ENCODE measurements around the gene BTNL2.

Gene BTNL2

GRCh38 chr6:32445321-32445854 is 38.4 kb upstream of the BTNL2 start:
- Histone ChIP-seq H3K4me3 (ENCODE audit: low read length, poor library complexity, severe bottlenecking) (no peak overlapping the region), H3K79me2 (ENCODE audit: insufficient read depth, low read length) (no peaks in the 10 kb centered on the region), H3K9me2 (replicated peaks; ENCODE audit: low read depth, low read length) (no peaks in the 10 kb centered on the region), H2AFZ (ENCODE audit: low read length) (no peak overlapping the region), H4K20me1 (ENCODE audit: insufficient read depth, low read length, poor library complexity, severe bottlenecking) (no peaks in the 10 kb centered on the region), H3K27me3 (ENCODE audit: insufficient read depth, low read length, poor library complexity, severe bottlenecking) (no peaks in the 10 kb centered on the region), H3K9me3 (ENCODE audit: insufficient read depth, low read depth, low read length) (no peaks in the 10 kb centered on the region), H3F3A (ENCODE audit: low read depth) (no peaks in the 10 kb centered on the region), H3K36me3 (ENCODE audit: insufficient read depth, low read length) (no peaks in the 10 kb centered on the region), H3K4me2 (ENCODE audit: low read depth, low read length, poor library complexity, severe bottlenecking) (no peak overlapping the region), H3K9ac (ENCODE audit: low read depth, low read length, poor library complexity, severe bottlenecking) (no peak overlapping the region), H3K4me1 (ENCODE audit: insufficient read depth, low read length, poor library complexity, severe bottlenecking) (no peaks in the 10 kb centered on the region)
- TF ChIP-seq, protein P1, sequence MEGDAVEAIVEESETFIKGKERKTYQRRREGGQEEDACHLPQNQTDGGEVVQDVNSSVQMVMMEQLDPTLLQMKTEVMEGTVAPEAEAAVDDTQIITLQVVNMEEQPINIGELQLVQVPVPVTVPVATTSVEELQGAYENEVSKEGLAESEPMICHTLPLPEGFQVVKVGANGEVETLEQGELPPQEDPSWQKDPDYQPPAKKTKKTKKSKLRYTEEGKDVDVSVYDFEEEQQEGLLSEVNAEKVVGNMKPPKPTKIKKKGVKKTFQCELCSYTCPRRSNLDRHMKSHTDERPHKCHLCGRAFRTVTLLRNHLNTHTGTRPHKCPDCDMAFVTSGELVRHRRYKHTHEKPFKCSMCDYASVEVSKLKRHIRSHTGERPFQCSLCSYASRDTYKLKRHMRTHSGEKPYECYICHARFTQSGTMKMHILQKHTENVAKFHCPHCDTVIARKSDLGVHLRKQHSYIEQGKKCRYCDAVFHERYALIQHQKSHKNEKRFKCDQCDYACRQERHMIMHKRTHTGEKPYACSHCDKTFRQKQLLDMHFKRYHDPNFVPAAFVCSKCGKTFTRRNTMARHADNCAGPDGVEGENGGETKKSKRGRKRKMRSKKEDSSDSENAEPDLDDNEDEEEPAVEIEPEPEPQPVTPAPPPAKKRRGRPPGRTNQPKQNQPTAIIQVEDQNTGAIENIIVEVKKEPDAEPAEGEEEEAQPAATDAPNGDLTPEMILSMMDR (conservative IDR thresholded peaks at IDR 0.05; ENCODE audit: low read length), result no peak
- TF ChIP-seq EZH2phosphoT487 (IDR thresholded peaks at IDR 0.05; ENCODE audit: borderline replicate concordance), result no peak

DNA sequence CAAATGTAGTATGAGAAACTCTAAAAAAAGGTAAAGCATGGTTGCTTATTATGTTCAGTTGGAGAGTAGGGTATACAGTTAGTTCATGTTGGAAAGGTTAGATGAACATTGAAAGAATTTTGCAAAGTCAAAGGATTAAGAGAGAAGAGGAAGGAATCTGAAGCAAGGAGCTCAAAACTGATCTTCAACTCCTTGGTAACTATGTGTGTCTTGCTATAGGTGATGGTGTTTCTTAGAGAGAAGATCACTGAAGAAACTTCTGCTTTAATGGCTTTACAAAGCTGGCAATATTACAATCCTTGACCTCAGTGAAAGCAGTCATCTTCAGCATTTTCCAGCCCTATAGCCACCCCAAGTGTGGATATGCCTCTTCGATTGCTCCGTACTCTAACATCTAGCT is 37.5 kb upstream of the BTNL2 start:
- Histone ChIP-seq H3K4me2 (ENCODE audit: low read depth, low read length, poor library complexity, severe bottlenecking) (no peak overlapping the region), H3K27me3 (ENCODE audit: insufficient read depth, low read length, poor library complexity, severe bottlenecking) (no peaks in the 10 kb centered on the region), H3K9ac (ENCODE audit: low read depth, low read length, poor library complexity, severe bottlenecking) (no peak overlapping the region), H3K4me1 (ENCODE audit: insufficient read depth, low read length, poor library complexity, severe bottlenecking) (peaks cover 3% of the 10 kb centered on the region), H3K79me2 (ENCODE audit: insufficient read depth, low read length) (no peaks in the 10 kb centered on the region), H3F3A (ENCODE audit: low read depth) (no peaks in the 10 kb centered on the region), H3K9me2 (replicated peaks; ENCODE audit: low read depth, low read length) (no peaks in the 10 kb centered on the region), H3K36me3 (ENCODE audit: insufficient read depth, low read length) (no peaks in the 10 kb centered on the region), H3K9me3 (ENCODE audit: insufficient read depth, low read depth, low read length) (no peaks in the 10 kb centered on the region), H2AFZ (ENCODE audit: low read length) (no peak overlapping the region), H4K20me1 (ENCODE audit: insufficient read depth, low read length, poor library complexity, severe bottlenecking) (no peaks in the 10 kb centered on the region), H3K4me3 (ENCODE audit: low read length, poor library complexity, severe bottlenecking) (no peak overlapping the region)
- TF ChIP-seq, protein P1 (conservative IDR thresholded peaks at IDR 0.05; ENCODE audit: low read length), result no peak
- TF ChIP-seq EZH2phosphoT487 (IDR thresholded peaks at IDR 0.05; ENCODE audit: borderline replicate concordance), result no peak

DNA sequence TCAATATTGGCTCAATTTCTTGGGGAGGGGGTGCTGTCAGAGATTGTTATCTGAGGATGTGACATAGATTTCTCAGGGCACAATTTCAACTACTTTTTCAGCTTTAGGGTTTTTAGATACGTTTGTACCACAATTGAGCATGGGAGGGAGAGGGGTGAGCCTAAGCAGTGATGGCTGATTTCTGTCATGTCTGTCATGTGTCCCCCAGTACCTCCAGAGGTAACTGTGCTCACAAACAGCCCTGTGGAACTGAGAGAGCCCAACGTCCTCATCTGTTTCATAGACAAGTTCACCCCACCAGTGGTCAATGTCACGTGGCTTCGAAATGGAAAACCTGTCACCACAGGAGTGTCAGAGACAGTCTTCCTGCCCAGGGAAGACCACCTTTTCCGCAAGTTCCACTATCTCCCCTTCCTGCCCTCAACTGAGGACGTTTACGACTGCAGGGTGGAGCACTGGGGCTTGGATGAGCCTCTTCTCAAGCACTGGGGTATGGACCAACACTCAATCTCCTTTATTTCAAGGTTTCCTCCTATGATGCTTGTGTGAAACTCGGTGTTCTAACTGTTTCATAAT is 36.1 kb upstream of the BTNL2 start:
- Histone ChIP-seq H4K20me1 (ENCODE audit: insufficient read depth, low read length, poor library complexity, severe bottlenecking) (no peaks in the 10 kb centered on the region), H3K4me1 (ENCODE audit: insufficient read depth, low read length, poor library complexity, severe bottlenecking) (peaks cover 3% of the 10 kb centered on the region), H3F3A (ENCODE audit: low read depth) (no peaks in the 10 kb centered on the region), H3K36me3 (ENCODE audit: insufficient read depth, low read length) (no peaks in the 10 kb centered on the region), H3K9me3 (ENCODE audit: insufficient read depth, low read depth, low read length) (no peaks in the 10 kb centered on the region), H3K4me3 (ENCODE audit: low read length, poor library complexity, severe bottlenecking) (no peak overlapping the region), H3K27me3 (ENCODE audit: insufficient read depth, low read length, poor library complexity, severe bottlenecking) (no peaks in the 10 kb centered on the region), H2AFZ (ENCODE audit: low read length) (no peak overlapping the region), H3K79me2 (ENCODE audit: insufficient read depth, low read length) (no peaks in the 10 kb centered on the region), H3K4me2 (ENCODE audit: low read depth, low read length, poor library complexity, severe bottlenecking) (no peak overlapping the region), H3K9ac (ENCODE audit: low read depth, low read length, poor library complexity, severe bottlenecking) (no peak overlapping the region), H3K9me2 (replicated peaks; ENCODE audit: low read depth, low read length) (no peaks in the 10 kb centered on the region)
- TF ChIP-seq EZH2phosphoT487 (IDR thresholded peaks at IDR 0.05; ENCODE audit: borderline replicate concordance), result no peak
- TF ChIP-seq, protein P1 (conservative IDR thresholded peaks at IDR 0.05; ENCODE audit: low read length), result no peak

Data from Loucy (cell line).